ENCODE measurements around the gene TSEN34. TPM values are rescaled to one million over a fixed set of nuclear protein-coding genes. Genes with fewer than 3 reads are reported as not detected.
"Not testable (repeated sequence)": the region's sequence is repeated elsewhere in the genome, so short reads cannot be mapped to it uniquely, and the experiment has no call there.

TSEN34 gene
- total RNA-seq, 1 donor from 2014 or later, result 38.6 TPM

DNA sequence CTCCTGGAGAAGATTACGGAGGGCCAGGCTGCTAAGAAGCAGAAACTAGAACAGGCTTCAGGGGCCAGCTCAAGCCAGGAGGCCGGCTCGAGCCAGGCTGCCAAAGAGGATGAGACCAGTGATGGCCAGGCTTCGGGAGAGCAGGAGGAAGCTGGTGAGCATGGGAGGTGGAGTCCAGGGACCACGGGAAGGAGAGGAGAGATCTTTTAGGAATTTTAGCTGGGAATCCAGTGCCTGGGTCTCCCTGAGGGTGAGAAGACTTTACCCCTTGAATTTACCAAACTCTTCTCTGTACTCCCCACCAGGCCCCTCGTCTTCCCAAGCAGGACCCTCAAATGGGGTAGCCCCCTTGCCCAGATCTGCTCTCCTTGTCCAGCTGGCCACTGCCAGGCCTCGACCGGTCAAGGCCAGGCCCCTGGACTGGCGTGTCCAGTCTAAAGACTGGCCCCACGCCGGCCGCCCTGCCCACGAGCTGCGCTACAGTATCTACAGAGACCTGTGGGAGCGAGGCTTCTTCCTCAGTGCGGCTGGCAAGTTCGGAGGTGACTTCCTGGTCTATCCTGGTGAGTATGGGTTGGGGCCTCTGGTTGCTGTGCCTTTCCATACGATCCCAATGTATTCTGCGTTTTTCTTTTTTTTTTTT is 824 bp downstream of the TSEN34 start:
- TF ChIP-seq, protein P1, sequence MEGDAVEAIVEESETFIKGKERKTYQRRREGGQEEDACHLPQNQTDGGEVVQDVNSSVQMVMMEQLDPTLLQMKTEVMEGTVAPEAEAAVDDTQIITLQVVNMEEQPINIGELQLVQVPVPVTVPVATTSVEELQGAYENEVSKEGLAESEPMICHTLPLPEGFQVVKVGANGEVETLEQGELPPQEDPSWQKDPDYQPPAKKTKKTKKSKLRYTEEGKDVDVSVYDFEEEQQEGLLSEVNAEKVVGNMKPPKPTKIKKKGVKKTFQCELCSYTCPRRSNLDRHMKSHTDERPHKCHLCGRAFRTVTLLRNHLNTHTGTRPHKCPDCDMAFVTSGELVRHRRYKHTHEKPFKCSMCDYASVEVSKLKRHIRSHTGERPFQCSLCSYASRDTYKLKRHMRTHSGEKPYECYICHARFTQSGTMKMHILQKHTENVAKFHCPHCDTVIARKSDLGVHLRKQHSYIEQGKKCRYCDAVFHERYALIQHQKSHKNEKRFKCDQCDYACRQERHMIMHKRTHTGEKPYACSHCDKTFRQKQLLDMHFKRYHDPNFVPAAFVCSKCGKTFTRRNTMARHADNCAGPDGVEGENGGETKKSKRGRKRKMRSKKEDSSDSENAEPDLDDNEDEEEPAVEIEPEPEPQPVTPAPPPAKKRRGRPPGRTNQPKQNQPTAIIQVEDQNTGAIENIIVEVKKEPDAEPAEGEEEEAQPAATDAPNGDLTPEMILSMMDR (IDR thresholded peaks at IDR 0.05; ENCODE audit: unreplicated experiment), result no peak
- no peak for DNase-seq (ENCODE audit: low spot score, unreplicated experiment)
- peaks cover 12% of the 10 kb centered on the region for H3K36me3 Mint-ChIP-seq (ENCODE audit: insufficient read depth)
- H3K27me3 Mint-ChIP-seq, result no peaks in the 10 kb centered on the region
- peaks cover 17% of the 10 kb centered on the region for H3K4me1 Mint-ChIP-seq (ENCODE audit: low read depth)
- no peaks in the 10 kb centered on the region for H3K9me3 Mint-ChIP-seq (ENCODE audit: low read depth)
- H3K4me3 Mint-ChIP-seq (ENCODE audit: low read depth), result peak overlapping the region; percentile 88
- H3K27ac Mint-ChIP-seq, result peak overlapping the region; percentile 95

GRCh38 chr19:54193011-54193410 is 1.9 kb downstream of the TSEN34 start:
- TF ChIP-seq, protein P1 (IDR thresholded peaks at IDR 0.05; ENCODE audit: unreplicated experiment), result no peak
- no peak for DNase-seq (ENCODE audit: low spot score, unreplicated experiment)
- no peaks in the 10 kb centered on the region for H3K9me3 Mint-ChIP-seq (ENCODE audit: low read depth)
- peaks cover 12% of the 10 kb centered on the region for H3K4me1 Mint-ChIP-seq (ENCODE audit: low read depth)
- no peak overlapping the region for H3K27ac Mint-ChIP-seq
- peak overlapping the region; percentile 40 for H3K4me3 Mint-ChIP-seq (ENCODE audit: low read depth)
- no peaks in the 10 kb centered on the region for H3K27me3 Mint-ChIP-seq
- peaks cover 13% of the 10 kb centered on the region for H3K36me3 Mint-ChIP-seq (ENCODE audit: insufficient read depth)

DNA sequence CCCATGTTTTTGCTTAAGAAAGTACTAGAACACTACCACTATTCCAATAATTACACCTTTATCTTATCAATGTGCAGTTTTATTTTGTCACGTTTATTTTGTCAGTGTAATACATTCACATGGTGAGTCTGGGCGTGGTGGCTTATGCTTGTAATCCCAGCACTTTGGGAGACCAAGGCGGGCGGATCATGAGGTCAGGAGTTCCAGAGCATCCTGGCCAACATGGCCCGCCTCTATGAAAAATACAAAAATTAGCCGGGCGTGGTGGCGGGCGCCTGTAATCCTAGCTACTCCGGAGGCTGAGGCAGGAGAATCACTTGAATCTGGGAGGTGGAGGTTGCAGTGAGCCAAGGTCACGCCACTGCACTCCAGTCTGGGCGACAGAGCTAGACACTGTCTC is 3.4 kb downstream of the TSEN34 start:
- not testable (repeated sequence) for DNase-seq (ENCODE audit: low spot score, unreplicated experiment); H3K4me3 Mint-ChIP-seq (ENCODE audit: low read depth); H3K27ac Mint-ChIP-seq; H3K27me3 Mint-ChIP-seq; H3K9me3 Mint-ChIP-seq (ENCODE audit: low read depth)
- peaks cover 13% of the 10 kb centered on the region for H3K36me3 Mint-ChIP-seq (ENCODE audit: insufficient read depth)
- H3K4me1 Mint-ChIP-seq (ENCODE audit: low read depth), result peaks cover 12% of the 10 kb centered on the region

DNA sequence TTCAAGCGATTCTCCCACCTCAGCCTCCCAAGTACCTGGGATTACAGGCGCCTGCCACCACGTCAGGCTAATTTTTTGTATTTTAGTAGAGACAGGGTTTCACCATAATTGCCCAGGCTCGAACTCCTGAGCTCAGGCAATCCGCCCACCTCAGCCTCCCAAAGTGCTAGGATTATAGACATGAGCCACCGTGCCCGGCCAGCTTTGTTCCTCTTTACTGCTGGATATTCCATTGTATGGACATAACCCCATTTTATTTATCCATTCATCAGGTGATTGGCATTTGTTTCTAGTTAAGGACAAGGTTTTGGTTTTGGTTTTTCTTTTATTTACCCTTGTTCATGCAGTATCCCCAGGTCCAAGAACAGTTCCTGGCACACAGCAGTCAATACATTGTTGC is 5.4 kb downstream of the TSEN34 start:
- no peaks in the 10 kb centered on the region for H3K27me3 Mint-ChIP-seq
- H3K9me3 Mint-ChIP-seq (ENCODE audit: low read depth), result no peaks in the 10 kb centered on the region
- H3K27ac Mint-ChIP-seq, result no peak overlapping the region
- peaks cover 15% of the 10 kb centered on the region for H3K36me3 Mint-ChIP-seq (ENCODE audit: insufficient read depth)
- TF ChIP-seq, protein P1 (IDR thresholded peaks at IDR 0.05; ENCODE audit: unreplicated experiment), result no peak
- no peak overlapping the region for H3K4me3 Mint-ChIP-seq (ENCODE audit: low read depth)
- H3K4me1 Mint-ChIP-seq (ENCODE audit: low read depth), result peaks cover 14% of the 10 kb centered on the region
- DNase-seq (ENCODE audit: low spot score, unreplicated experiment), result no peak

DNA sequence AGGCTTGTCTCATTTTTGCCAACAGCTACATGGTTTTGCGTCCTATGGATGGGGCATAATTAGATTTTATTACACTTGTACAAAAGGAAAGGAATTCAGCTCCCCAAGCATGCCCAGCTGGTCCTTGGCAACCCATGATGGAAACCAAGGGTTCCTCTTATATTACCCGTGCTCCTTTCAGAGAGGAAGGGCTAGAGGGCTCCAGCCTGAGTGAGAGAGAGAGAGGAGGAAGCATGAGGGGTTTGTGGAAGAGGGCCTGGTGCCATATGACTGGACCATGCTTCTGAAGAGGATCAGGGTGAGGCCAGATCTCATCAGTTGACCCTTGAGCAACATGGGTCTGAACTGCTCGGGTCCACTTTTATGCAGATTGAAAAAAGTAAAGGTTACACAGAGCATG is 6.0 kb downstream of the TSEN34 start:
- H3K4me1 Mint-ChIP-seq (ENCODE audit: low read depth), result peaks cover 13% of the 10 kb centered on the region
- no peak for DNase-seq (ENCODE audit: low spot score, unreplicated experiment)
- H3K9me3 Mint-ChIP-seq (ENCODE audit: low read depth), result no peaks in the 10 kb centered on the region
- peaks cover 15% of the 10 kb centered on the region for H3K36me3 Mint-ChIP-seq (ENCODE audit: insufficient read depth)
- no peak overlapping the region for H3K27ac Mint-ChIP-seq
- H3K27me3 Mint-ChIP-seq, result no peaks in the 10 kb centered on the region
- TF ChIP-seq, protein P1 (IDR thresholded peaks at IDR 0.05; ENCODE audit: unreplicated experiment), result no peak
- no peak overlapping the region for H3K4me3 Mint-ChIP-seq (ENCODE audit: low read depth)

DNA sequence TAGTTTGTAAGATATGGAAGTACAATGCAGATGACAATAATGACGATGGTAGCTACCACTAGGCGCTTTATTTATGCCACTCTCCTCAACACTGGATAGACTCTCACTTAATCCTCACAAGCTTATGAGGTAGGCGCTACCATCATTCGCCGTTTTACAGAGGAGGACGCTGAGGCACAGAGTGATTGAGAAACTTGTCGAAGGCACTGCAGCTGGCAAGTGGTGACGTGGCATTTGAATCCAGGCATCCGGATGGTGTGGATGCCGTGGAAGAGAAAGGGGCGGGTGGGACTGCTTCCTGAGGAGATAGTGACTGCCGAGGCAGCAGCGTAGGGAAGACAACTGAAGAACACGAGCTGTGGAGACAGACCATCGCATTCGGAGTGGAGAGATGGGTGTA is 8.3 kb downstream of the TSEN34 start:
- Mint-ChIP-seq H3K27me3 (no peaks in the 10 kb centered on the region), H3K4me1 (ENCODE audit: low read depth) (peaks cover 27% of the 10 kb centered on the region), H3K4me3 (ENCODE audit: low read depth) (peak overlapping the region; percentile 58), H3K27ac (peak overlapping the region; percentile 90), H3K9me3 (ENCODE audit: low read depth) (no peaks in the 10 kb centered on the region), H3K36me3 (ENCODE audit: insufficient read depth) (peaks cover 19% of the 10 kb centered on the region)
- DNase-seq (ENCODE audit: low spot score, unreplicated experiment), result no peak
- TF ChIP-seq, protein P1 (IDR thresholded peaks at IDR 0.05; ENCODE audit: unreplicated experiment), result no peak
